SK-N-SH treated with all-trans-retinoic acid at 6 μM for 48 hours (cell line): ENCODE data around the gene PYGL.

ENCODE experiments used
- ESRRG ChIP-seq: fragments of 250-450 bp; sonication (Bioruptor Pico); IDR thresholded peaks from 2 replicates; pipeline ENCODE4 v1.6.1; 2021; ENCODE audit warnings: mild to moderate bottlenecking
- ISL1 ChIP-seq: fragments of 250-450 bp; sonication (Bioruptor Pico); IDR thresholded peaks from 2 replicates; pipeline ENCODE4 v2.1.2; 2022; ENCODE audit warnings: mild to moderate bottlenecking, moderate library complexity
- OSR1 ChIP-seq: fragments of 250-450 bp; sonication (Bioruptor Pico); IDR thresholded peaks from 2 replicates; pipeline ENCODE4 v1.8.0; 2022; ENCODE audit warnings: moderate library complexity, mild to moderate bottlenecking, inconsistent platforms
- POU6F1 ChIP-seq: fragments of 250-450 bp; sonication (Bioruptor Pico); IDR thresholded peaks from 2 replicates; pipeline ENCODE4 v1.8.0; 2021; ENCODE audit warnings: low read depth, mild to moderate bottlenecking, moderate library complexity, borderline replicate concordance
- ZNF8 ChIP-seq: fragments of 450-650 bp; formaldehyde crosslinking; IDR thresholded peaks from 2 replicates; pipeline ENCODE4 v1.5.0; 2020; ENCODE audit warnings: mild to moderate bottlenecking, moderate library complexity
- TF ChIP-seq, protein P1 (sequence below): fragments of 250-450 bp; sonication (Bioruptor Pico); IDR thresholded peaks from 2 replicates; pipeline ENCODE4 v1.5.0; 2020; ENCODE audit warnings: mild to moderate bottlenecking, moderate library complexity
- TF ChIP-seq, protein P2 (sequence below): fragments of 250-450 bp; sonication (Bioruptor Pico); IDR thresholded peaks from 2 replicates; pipeline ENCODE4 v1.8.0; 2020; ENCODE audit warnings: mild to moderate bottlenecking, moderate library complexity, borderline replicate concordance

DNA sequence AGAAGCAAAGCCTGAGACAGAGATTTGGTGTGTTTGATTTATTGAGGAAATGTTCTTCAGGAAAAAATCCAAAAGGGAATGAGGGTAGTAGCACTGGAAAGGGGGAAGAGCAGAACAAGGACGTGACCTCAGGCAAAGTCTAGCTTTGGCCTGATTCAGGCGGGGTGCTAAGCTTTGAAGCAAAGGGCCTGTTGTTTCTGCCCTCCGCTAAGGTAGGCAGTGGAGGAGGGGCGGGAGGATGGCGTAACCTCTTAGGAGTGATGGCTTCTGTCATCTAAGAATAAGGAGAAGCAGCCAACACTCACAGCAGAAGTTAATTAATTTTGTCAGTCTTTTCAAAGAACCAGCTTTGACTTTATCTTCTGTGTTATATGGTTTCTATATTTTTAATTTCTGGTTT is 52.0 kb downstream of the PYGL start:
- no peak for TF ChIP-seq OSR1 (CRISPR knock-in tag)
- TF ChIP-seq ESRRG (CRISPR knock-in tag), result no peak
- TF ChIP-seq, protein P1, sequence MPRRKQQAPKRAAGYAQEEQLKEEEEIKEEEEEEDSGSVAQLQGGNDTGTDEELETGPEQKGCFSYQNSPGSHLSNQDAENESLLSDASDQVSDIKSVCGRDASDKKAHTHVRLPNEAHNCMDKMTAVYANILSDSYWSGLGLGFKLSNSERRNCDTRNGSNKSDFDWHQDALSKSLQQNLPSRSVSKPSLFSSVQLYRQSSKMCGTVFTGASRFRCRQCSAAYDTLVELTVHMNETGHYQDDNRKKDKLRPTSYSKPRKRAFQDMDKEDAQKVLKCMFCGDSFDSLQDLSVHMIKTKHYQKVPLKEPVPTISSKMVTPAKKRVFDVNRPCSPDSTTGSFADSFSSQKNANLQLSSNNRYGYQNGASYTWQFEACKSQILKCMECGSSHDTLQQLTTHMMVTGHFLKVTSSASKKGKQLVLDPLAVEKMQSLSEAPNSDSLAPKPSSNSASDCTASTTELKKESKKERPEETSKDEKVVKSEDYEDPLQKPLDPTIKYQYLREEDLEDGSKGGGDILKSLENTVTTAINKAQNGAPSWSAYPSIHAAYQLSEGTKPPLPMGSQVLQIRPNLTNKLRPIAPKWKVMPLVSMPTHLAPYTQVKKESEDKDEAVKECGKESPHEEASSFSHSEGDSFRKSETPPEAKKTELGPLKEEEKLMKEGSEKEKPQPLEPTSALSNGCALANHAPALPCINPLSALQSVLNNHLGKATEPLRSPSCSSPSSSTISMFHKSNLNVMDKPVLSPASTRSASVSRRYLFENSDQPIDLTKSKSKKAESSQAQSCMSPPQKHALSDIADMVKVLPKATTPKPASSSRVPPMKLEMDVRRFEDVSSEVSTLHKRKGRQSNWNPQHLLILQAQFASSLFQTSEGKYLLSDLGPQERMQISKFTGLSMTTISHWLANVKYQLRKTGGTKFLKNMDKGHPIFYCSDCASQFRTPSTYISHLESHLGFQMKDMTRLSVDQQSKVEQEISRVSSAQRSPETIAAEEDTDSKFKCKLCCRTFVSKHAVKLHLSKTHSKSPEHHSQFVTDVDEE (CRISPR knock-in tag), result no peak
- TF ChIP-seq, protein P2, sequence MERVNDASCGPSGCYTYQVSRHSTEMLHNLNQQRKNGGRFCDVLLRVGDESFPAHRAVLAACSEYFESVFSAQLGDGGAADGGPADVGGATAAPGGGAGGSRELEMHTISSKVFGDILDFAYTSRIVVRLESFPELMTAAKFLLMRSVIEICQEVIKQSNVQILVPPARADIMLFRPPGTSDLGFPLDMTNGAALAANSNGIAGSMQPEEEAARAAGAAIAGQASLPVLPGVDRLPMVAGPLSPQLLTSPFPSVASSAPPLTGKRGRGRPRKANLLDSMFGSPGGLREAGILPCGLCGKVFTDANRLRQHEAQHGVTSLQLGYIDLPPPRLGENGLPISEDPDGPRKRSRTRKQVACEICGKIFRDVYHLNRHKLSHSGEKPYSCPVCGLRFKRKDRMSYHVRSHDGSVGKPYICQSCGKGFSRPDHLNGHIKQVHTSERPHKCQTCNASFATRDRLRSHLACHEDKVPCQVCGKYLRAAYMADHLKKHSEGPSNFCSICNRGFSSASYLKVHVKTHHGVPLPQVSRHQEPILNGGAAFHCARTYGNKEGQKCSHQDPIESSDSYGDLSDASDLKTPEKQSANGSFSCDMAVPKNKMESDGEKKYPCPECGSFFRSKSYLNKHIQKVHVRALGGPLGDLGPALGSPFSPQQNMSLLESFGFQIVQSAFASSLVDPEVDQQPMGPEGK (CRISPR knock-in tag), result no peak
- TF ChIP-seq ZNF8 (CRISPR knock-in tag), result no peak
- TF ChIP-seq POU6F1 (CRISPR knock-in tag), result no peak
- TF ChIP-seq ISL1, result no peak
